GM20000 (cell line): ENCODE measurements around the gene ZFYVE1.

ENCODE experiments used
- DNase-seq: peaks from one replicate; pipeline ENCODE4 v3.0.0; 2012; ENCODE audit warnings: low spot score
- TF ChIP-seq, protein P1 (sequence below): IDR thresholded peaks from 2 replicates; pipeline ENCODE4 v1.5.1; 2012; ENCODE audit warnings: mild to moderate bottlenecking, control low read depth; ENCODE audit errors: extremely low read depth, missing control alignments

ZFYVE1 gene

DNA sequence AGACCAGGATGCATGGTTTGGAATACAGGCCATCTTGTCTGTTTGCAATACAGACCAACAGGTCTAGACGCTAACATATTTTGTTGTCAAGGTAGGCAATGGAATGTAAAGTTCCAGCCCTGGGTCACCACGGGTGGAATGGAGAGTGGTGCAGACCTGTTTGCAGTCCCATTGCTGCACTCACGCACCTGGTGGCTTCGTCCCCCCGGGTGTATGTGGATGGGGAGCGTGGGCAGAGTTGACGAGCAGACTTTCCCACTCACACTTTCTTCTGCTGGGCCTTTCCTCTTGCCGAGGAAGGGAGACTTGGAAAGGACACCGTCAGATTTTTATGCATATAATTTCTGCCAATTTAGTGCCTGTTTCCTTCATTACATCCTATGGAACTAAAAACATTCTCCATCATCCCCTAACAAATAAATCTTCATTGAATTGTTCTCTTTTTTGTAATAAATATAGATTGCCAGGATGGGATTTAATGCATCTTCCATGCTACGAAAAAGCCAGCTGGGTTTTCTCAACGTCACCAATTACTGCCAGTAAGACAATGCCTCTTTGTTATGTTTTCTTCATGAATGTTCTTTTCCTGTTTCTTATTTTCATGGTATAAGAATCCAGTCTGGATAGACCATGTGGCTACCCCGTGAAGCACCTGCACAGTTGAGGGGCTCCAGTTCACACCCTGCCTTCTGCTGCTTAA is 85.5 kb downstream of the ZFYVE1 start:
- TF ChIP-seq, protein P1, sequence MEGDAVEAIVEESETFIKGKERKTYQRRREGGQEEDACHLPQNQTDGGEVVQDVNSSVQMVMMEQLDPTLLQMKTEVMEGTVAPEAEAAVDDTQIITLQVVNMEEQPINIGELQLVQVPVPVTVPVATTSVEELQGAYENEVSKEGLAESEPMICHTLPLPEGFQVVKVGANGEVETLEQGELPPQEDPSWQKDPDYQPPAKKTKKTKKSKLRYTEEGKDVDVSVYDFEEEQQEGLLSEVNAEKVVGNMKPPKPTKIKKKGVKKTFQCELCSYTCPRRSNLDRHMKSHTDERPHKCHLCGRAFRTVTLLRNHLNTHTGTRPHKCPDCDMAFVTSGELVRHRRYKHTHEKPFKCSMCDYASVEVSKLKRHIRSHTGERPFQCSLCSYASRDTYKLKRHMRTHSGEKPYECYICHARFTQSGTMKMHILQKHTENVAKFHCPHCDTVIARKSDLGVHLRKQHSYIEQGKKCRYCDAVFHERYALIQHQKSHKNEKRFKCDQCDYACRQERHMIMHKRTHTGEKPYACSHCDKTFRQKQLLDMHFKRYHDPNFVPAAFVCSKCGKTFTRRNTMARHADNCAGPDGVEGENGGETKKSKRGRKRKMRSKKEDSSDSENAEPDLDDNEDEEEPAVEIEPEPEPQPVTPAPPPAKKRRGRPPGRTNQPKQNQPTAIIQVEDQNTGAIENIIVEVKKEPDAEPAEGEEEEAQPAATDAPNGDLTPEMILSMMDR = no peak
- no peak for DNase-seq

DNA sequence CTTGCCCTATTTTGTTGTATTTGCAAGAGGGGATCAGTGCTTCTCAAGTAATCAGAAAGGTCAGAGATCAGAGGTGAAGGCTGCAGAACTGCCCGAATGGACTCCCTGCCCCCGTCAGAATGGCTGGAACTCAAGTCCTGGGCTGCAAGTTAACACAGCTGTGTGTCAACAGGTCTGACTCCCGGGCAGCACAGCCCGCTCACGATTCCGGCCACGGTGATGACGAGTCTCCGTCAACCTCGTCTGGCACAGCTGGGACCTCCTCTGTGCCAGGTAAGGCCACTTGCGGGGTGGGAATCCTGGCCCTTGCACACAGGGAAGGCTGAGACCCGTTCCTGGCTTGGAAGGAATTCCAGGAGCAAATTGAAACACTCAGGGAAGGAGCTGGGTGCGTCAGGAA is 87.3 kb downstream of the ZFYVE1 start:
- no peak for DNase-seq
- TF ChIP-seq, protein P1 = no peak

DNA sequence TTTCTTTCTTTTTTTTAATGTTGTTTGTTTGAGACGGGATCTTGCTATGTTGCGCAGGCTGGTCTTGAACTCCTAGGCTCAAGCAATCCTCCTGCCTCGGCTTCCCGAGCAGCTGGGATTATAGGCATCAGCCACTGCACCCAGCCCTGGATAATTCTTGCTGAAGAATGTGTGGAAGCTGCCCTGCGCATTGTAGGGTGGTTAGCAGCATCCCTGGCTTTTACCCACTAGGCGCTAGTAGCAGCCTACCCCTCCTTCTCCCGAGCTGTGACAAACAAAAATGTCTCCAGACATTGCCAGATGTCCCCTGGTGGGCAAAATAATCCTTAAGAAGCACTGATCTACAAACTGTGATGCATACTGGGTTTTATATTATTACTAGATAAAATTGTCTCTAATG is 94.0 kb downstream of the ZFYVE1 start:
- DNase-seq = no peak
- TF ChIP-seq, protein P1 = no peak

DNA sequence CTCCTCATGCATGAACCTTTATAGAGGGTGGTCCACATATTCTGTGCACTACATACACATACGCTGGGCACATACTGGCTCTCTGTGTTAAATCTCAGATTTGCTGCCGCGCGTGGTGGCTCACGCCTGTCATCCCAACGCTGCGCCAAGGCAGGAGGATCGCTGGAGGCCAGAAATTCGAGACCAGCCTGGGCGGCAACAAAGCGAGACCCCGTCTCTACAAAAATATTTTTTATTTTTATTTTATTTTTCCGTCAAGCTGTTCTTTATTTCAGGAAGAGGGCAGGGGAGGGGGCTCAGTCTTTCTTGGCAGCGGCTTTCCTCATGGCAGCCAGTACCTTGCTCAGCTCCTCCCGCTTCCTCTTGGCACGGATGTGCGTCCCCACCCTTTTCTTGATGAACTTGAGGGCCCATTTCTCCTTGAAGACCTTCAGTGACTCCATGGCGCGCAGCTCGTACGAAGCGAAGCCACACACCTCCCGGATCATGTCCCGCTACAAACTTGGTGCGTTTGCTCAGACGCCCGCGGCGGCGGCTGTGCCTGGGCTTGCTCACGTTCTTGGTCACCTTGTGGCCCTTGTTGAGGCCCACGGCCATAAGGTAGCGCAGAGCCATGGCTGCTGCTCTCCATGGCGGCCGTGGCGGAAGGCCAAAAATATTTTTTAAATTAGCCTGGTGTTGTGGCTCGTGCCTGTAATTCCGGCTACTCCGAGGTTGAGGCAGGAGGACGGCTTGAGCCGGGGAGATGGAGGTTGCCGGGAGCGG is 97.4 kb downstream of the ZFYVE1 start:
- TF ChIP-seq, protein P1 = no peak
- no peak for DNase-seq

DNA sequence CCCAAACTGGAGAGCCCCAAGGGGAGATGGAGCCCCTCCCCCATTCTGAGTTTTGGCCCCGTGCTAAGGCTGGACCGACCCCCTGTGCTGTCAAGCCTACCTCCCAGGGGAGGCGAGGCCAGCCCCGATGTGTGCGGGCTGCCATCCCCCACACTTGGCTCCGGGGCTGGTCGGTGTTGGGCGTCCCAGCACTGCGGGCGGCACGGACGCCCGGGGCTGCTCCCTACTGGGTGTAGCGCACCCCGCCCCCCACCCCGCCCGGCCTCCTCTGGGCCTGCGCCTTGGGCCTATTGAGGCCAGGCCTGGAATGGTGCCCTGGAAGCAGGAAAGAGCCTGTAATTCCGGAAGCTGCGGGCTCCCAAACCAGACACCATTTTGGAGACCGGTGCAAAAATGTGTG is 98.0 kb downstream of the ZFYVE1 start:
- DNase-seq = no peak
- TF ChIP-seq, protein P1 = no peak

DNA sequence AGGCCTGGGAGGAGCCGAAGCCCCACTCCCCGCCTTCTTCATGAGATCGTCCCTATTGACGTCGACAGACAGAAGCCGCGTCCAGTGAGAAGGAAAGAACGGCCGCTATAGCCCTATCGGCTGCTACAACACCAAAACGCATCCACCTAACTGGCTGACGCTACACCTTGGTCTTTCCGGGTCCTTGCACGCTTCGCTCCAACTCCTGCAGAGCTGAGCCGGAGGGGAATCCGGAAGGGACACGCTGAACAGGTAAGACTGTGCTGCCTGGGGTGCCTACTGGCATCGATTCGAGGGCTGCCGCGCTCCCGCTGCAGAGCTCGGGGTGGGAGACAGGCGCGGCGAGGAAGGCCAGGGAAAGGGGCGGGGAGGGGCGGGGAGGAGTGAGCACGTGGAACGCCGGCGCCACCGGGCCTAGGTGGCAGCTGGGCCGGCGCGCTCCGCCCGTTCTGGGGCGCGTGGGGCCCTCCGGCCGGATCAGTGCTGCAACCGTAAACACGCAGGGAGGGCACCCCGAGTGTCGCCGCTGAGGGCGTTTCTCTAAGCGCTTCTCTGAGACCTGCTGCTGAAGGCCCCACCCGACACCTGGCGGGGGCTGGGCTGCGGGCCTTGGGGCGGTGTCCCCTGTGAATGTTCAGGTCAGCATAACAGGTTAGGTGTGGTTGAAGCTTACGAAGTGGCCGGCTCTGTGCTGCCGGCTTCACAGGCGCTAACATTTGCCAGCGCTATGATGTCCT is 100.4 kb downstream of the ZFYVE1 start, which contains the start of gene DCAF4:
Gene DCAF4 (plus strand): TSS at position 173 of the 737 bp plus-strand sequence. CDS start 11,515 bp downstream, outside the sequence.
- peak; percentile 99 for DNase-seq
- TF ChIP-seq, protein P1 = no peak
